Neural cell (in vitro differentiated cells): ENCODE measurements around the gene QRICH2.

Experiments used
- EP300 ChIP-seq: fragments of 450-650 bp; conservative IDR thresholded peaks from 2 replicates; pipeline ENCODE4 v1.6.1; 2014; ENCODE audit warnings: antibody characterized with exemption, mild to moderate bottlenecking, moderate library complexity; ENCODE audit not compliant: poor library complexity, severe bottlenecking
- EZH2 ChIP-seq: fragments of 200-600, 300-800 bp; shearing (Covaris generic), sonication (generic); IDR thresholded peaks from 2 replicates; pipeline ENCODE4 v1.6.1; 2014; ENCODE audit warnings: antibody characterized with exemption, low read length, borderline replicate concordance, mild to moderate bottlenecking; ENCODE audit not compliant: insufficient read depth, poor library complexity, severe bottlenecking
- MXI1 ChIP-seq: fragments of 450-650 bp; conservative IDR thresholded peaks from 2 replicates; pipeline ENCODE4 v1.6.1; 2014; ENCODE audit warnings: antibody characterized with exemption, mild to moderate bottlenecking; ENCODE audit not compliant: poor library complexity, severe bottlenecking
- POLR2AphosphoS5 ChIP-seq: IDR thresholded peaks from 2 replicates; pipeline ENCODE4 v1.6.1; 2012
- RAD21 ChIP-seq: fragments of 450-650 bp; conservative IDR thresholded peaks from 2 replicates; pipeline ENCODE4 v1.6.1; 2014; ENCODE audit warnings: antibody characterized with exemption, mild to moderate bottlenecking, moderate library complexity
- TAF1 ChIP-seq: IDR thresholded peaks from 2 replicates; pipeline ENCODE4 v1.6.1; 2012; ENCODE audit warnings: low read depth
- TF ChIP-seq, protein P1 (sequence below): fragments of 450-650 bp; IDR thresholded peaks from 2 replicates; pipeline ENCODE4 v1.5.1; 2014; ENCODE audit warnings: antibody characterized with exemption, mild to moderate bottlenecking, moderate library complexity; ENCODE audit not compliant: poor library complexity, severe bottlenecking
- TF ChIP-seq, protein P2 (sequence below): IDR thresholded peaks from 2 replicates; pipeline ENCODE4 v1.6.1; 2012; ENCODE audit warnings: borderline replicate concordance

DNA sequence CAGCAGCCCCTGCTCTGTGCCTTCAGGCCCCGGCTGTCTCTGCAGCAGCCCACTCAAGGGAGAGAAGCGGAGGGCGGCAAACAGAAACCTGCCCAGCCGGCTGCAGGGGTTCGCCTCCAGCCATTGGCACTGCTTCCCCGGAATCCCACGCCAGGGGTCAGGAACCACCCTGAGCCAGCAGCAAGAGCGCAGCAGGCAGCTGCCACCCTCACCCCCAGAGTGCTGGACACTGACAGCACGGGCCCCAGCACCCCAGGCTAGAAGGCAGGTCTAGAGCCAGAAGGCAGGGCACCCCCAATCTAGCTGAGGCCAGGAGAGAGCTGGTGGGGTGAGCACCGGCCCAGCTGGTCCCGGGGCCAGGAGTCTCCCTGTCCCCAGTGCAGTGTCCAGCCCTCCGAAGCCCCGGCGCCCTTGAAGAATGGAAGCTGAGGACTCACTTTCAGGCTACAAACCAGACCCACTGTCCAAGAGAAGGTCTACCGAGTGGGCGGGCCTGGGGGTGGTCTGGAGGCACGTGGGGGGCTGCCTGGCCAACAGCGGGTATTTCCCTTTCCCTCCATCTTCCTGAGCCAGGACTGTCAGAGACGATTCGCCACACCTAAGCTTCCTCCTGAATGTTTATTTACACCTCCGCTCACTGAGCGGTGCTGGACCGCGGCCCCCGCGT lies 34.5 kb downstream of the QRICH2 start:
- TF ChIP-seq, protein P1, sequence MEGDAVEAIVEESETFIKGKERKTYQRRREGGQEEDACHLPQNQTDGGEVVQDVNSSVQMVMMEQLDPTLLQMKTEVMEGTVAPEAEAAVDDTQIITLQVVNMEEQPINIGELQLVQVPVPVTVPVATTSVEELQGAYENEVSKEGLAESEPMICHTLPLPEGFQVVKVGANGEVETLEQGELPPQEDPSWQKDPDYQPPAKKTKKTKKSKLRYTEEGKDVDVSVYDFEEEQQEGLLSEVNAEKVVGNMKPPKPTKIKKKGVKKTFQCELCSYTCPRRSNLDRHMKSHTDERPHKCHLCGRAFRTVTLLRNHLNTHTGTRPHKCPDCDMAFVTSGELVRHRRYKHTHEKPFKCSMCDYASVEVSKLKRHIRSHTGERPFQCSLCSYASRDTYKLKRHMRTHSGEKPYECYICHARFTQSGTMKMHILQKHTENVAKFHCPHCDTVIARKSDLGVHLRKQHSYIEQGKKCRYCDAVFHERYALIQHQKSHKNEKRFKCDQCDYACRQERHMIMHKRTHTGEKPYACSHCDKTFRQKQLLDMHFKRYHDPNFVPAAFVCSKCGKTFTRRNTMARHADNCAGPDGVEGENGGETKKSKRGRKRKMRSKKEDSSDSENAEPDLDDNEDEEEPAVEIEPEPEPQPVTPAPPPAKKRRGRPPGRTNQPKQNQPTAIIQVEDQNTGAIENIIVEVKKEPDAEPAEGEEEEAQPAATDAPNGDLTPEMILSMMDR, result no peak
- no peak for TF ChIP-seq TAF1
- TF ChIP-seq POLR2AphosphoS5, result no peak
- no peak for TF ChIP-seq EP300
- TF ChIP-seq MXI1, result no peak
- TF ChIP-seq, protein P2, sequence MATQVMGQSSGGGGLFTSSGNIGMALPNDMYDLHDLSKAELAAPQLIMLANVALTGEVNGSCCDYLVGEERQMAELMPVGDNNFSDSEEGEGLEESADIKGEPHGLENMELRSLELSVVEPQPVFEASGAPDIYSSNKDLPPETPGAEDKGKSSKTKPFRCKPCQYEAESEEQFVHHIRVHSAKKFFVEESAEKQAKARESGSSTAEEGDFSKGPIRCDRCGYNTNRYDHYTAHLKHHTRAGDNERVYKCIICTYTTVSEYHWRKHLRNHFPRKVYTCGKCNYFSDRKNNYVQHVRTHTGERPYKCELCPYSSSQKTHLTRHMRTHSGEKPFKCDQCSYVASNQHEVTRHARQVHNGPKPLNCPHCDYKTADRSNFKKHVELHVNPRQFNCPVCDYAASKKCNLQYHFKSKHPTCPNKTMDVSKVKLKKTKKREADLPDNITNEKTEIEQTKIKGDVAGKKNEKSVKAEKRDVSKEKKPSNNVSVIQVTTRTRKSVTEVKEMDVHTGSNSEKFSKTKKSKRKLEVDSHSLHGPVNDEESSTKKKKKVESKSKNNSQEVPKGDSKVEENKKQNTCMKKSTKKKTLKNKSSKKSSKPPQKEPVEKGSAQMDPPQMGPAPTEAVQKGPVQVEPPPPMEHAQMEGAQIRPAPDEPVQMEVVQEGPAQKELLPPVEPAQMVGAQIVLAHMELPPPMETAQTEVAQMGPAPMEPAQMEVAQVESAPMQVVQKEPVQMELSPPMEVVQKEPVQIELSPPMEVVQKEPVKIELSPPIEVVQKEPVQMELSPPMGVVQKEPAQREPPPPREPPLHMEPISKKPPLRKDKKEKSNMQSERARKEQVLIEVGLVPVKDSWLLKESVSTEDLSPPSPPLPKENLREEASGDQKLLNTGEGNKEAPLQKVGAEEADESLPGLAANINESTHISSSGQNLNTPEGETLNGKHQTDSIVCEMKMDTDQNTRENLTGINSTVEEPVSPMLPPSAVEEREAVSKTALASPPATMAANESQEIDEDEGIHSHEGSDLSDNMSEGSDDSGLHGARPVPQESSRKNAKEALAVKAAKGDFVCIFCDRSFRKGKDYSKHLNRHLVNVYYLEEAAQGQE, result no peak
- no peak for TF ChIP-seq RAD21
- TF ChIP-seq EZH2, result no peak
